Glutamatergic neuron (in vitro differentiated cells): ENCODE results near the gene RIBC2. TPM values are rescaled to one million over a fixed set of nuclear protein-coding genes. Genes with fewer than 3 reads are reported as not detected.
"Not testable (repeated sequence)": the region's sequence is repeated elsewhere in the genome, so short reads cannot be mapped to it uniquely, and the experiment has no call there.

Experiments
- DNase-seq: peaks from one replicate; pipeline ENCODE4 v3.0.0; 2022
- H3K27ac Mint-ChIP-seq: one replicate; pipeline ENCODE4 v1.8.0; 2020; ENCODE audit warnings: mild to moderate bottlenecking, mixed read lengths, inconsistent platforms; ENCODE audit not compliant: unreplicated experiment
- H3K27me3 Mint-ChIP-seq: one replicate; pipeline ENCODE4 v1.8.0; 2020; ENCODE audit warnings: mild to moderate bottlenecking, moderate library complexity, mixed read lengths, inconsistent platforms; ENCODE audit not compliant: unreplicated experiment
- H3K36me3 Mint-ChIP-seq: one replicate; pipeline ENCODE4 v1.8.0; 2020; ENCODE audit warnings: mild to moderate bottlenecking, mixed read lengths, inconsistent platforms; ENCODE audit not compliant: unreplicated experiment
- H3K4me1 Mint-ChIP-seq: one replicate; pipeline ENCODE4 v1.8.0; 2020; ENCODE audit warnings: mild to moderate bottlenecking, low read depth, mixed read lengths, inconsistent platforms; ENCODE audit not compliant: unreplicated experiment
- H3K4me3 Mint-ChIP-seq: one replicate; pipeline ENCODE4 v1.8.0; 2020; ENCODE audit warnings: mild to moderate bottlenecking, mixed read lengths, inconsistent platforms; ENCODE audit not compliant: unreplicated experiment
- H3K9me3 Mint-ChIP-seq: one replicate; pipeline ENCODE4 v1.8.0; 2020; ENCODE audit warnings: mild to moderate bottlenecking, moderate library complexity, mixed read lengths, inconsistent platforms; ENCODE audit not compliant: unreplicated experiment
- CTCF ChIP-seq: fragments of 200-600 bp; sonication (generic); IDR thresholded peaks from one replicate; pipeline ENCODE4 v1.5.0; 2021; ENCODE audit not compliant: partially characterized antibody, unreplicated experiment
- total RNA-seq: library from RNA; stranded (reverse); fragmentation: NEBNext Ultra II Directional; extraction: Animal tissue kit (Norgen Biotek cat#: 25700); gene quantifications from one replicate; pipeline ENCODE4 v1.2.1, GENCODE V29; 2021; ENCODE audit not compliant: unreplicated experiment

Gene RIBC2
- total RNA-seq, 1 donor from 2014 or later: 0.71 TPM

- Mint-ChIP-seq H3K27me3 (peaks cover 5% of the 10 kb centered on the region), H3K4me1 (peaks cover 11% of the 10 kb centered on the region), H3K4me3 (no peak overlapping the region), H3K9me3 (peaks cover 4% of the 10 kb centered on the region), H3K27ac (no peak overlapping the region), H3K36me3 (no peaks in the 10 kb centered on the region)
- no peak for TF ChIP-seq CTCF
- DNase-seq: no peak
These were observed 28.6 kb downstream of the RIBC2 start for GRCh38 chr22:45442116-45442515.

- TF ChIP-seq CTCF: no peak
- DNase-seq: no peak
- Mint-ChIP-seq H3K4me1 (peaks cover 11% of the 10 kb centered on the region), H3K27ac (no peak overlapping the region), H3K27me3 (peaks cover 5% of the 10 kb centered on the region), H3K9me3 (peaks cover 4% of the 10 kb centered on the region), H3K4me3 (no peak overlapping the region), H3K36me3 (no peaks in the 10 kb centered on the region)
These were observed 30.7 kb downstream of the RIBC2 start for GRCh38 chr22:45444168-45444567.

- no peak for TF ChIP-seq CTCF
- H3K36me3 Mint-ChIP-seq: no peaks in the 10 kb centered on the region
- DNase-seq: no peak
- no peak overlapping the region for H3K4me3 Mint-ChIP-seq
- H3K9me3 Mint-ChIP-seq: peaks cover 1% of the 10 kb centered on the region
- peaks cover 5% of the 10 kb centered on the region for H3K27me3 Mint-ChIP-seq
- no peak overlapping the region for H3K27ac Mint-ChIP-seq
- peaks cover 11% of the 10 kb centered on the region for H3K4me1 Mint-ChIP-seq
These were observed 31.7 kb downstream of the RIBC2 start for GRCh38 chr22:45445031-45445710.

- Mint-ChIP-seq H3K4me3 (no peak overlapping the region), H3K36me3 (no peaks in the 10 kb centered on the region), H3K9me3 (peaks cover 1% of the 10 kb centered on the region), H3K4me1 (peaks cover 4% of the 10 kb centered on the region), H3K27me3 (peaks cover under 1% of the 10 kb centered on the region), H3K27ac (no peak overlapping the region)
- DNase-seq: no peak
- TF ChIP-seq CTCF: no peak
These were observed 32.7 kb downstream of the RIBC2 start for GRCh38 chr22:45446216-45446615.

- not testable (repeated sequence) for H3K4me3 Mint-ChIP-seq, H3K27ac Mint-ChIP-seq, H3K27me3 Mint-ChIP-seq, DNase-seq, H3K36me3 Mint-ChIP-seq, H3K4me1 Mint-ChIP-seq, H3K9me3 Mint-ChIP-seq
These were observed 34.1 kb downstream of the RIBC2 start for GRCh38 chr22:45447596-45447995.
